Astrocyte of the hippocampus (primary cell): ENCODE results near the gene KIF5C.

ENCODE experiments used
- DNase-seq: peaks from one replicate; pipeline ENCODE4 v3.0.0; 2011; ENCODE audit warnings: low read depth, low spot score

Gene KIF5C

DNA sequence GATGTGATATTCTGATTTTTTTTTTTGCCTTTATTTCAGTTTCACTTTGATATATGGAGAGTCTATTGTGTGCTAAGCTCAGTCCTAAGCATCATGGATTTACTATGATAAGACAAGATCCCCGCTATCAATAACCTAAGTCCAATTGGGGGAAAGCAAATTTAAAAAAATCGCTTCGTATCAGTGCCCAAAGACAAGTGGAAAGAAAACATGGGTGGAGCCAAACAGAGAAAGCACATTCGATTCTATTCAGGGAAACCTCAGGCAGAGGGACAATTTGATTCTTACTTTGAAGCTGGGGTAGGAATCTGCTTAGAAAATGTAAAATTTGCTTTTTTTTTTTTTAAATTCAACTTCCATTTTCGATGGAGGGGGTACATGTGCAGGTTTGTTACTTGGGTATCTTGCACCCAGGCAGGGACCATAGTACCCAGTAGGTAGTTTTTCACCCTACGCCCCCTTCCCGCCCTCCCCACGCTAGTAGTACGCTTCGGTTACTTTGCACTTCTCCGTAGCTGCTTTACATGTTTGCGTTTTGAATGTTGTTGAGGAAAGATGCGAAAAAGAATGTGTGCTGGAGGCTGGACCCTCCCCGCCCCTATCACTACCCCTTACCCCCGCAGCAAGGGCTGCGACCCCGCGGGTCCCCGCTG is 12.4 kb downstream of the KIF5C start:
- peak; percentile 35 for DNase-seq

DNA sequence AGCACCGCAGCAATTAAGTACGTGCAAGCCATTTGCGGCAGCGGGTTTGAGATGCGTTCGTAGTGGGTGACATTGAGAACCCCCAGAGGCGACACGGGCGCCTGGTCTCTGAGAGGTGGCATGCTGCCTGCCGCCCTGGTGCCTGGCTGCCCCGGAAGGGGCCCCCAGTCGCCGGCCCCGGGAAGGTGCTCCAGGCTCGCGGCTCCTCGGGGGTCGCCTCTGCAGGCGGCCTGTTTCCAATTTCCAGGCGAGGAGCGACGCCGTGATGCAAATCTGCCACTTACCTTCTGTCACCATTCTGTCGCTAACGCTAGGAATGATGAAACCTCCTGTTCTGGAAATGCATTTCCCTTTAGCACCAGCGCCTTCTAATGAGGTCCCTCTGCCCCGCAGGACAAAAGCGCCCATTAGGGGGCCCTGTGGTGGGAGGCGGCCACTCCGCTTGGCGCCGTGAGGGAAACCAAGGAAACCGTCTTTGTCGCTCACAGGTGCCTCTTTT is 13.0 kb downstream of the KIF5C start:
- peak; percentile 26 for DNase-seq

DNA sequence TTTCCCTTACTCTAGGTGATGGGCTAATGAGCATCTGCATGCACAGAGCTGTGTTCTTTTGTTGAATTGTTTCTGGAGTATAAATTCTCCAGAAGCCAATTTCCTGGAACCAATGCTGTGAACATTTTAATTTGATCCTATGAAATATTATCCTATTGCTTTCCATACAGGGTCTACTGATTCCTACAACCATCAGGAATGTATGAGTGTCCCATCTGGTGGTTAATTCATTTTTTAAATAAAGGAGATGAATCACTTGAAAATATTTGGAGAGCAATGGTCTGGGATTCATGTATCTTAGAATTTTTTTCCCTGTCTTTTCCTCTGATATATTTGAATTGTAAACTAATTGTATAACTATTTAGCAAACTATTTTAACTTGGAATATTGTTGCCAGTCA is 14.0 kb downstream of the KIF5C start:
- DNase-seq, result no peak

DNA sequence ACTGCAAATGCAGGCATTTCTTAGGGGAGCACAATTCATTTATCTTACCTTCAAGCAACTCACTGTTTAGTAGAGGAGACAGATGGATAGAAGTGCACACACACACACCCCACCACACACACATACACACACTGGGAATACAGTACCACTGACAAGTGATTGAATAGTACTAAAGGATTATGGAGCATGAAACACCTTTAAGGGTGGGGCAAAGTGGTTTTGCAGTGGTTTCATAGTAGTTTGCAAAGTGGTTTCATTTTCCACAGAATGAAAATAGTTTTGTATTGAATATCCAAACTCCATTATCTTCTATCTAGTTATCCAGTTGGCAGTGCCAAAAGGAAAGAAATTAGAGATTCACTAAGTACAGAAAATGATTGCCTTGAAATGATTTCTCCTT is 18.9 kb downstream of the KIF5C start:
- no peak for DNase-seq

DNA sequence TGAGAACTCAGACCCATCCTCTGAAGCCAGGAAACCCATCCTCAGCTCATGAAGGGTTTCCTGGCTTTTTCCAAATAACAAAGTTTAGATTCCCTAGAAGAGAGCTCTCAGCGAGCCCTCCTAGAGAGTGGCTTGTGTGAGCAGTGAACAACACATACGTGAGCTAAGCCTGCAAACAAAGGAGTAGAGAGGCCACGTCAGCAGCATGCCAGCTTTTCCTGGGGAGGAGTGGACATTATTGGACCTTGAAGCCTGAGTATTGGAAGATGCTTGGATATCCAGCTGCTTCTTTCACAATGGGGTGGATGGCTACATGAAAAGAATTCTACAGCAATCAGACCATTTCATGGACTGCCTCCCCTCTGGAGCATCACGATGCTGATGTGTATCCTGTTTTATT is 21.1 kb downstream of the KIF5C start:
- peak; percentile 48 for DNase-seq

DNA sequence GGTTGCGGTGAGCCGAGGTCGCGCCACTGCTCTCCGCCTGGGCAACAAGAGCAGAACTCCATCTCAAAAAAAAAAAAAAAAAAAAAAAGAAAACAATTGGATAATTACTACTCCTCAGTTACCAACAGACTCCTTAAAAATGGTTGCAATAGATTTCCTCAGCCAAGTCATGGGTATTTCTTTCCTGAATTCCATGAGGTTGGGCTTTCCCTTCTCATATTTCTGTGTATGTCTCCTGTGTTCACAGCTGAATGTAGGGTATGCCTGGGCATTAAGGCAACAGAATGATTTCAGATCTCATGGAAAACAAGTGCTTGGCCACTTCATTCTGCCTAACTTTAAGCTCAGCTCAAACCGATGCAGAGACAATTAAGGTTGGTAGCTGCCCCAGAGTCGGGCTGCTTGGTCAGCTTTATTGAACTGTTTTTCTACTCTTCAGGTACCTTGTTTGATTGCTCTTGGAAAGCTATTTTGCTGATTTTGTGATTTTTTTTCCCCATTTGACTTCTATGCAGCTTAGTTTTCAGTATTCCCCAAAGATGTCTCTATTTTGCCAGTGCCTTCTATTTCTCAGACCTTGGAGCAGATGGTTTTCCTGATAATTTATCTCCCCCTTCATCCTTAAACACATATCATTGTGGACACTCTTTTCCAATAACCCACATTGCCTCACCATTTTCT is 24.8 kb downstream of the KIF5C start:
- DNase-seq, result no peak

DNA sequence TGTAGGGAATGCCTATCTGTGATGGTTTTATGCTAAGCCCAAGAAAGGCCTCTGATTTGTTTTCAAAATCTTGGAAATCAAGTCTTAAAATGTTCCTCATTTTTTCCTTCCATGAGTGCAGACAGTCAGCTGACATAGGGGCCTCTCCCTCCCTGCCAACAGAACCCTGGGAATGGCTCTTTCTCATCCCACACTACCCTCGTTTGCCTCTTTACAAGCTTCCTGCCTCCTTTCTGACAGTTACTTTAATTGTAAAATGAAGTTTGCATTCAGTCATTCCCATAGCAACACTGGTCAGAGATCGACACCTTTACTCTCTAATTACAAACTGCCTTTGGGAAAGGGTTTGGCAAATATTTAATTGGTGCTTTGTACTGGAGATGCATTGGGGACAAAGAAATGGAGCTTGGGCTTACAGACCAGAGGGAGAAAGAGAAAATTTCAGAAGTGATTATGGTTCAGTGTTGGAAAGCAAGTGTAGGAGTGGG is 25.4 kb downstream of the KIF5C start:
- no peak for DNase-seq

DNA sequence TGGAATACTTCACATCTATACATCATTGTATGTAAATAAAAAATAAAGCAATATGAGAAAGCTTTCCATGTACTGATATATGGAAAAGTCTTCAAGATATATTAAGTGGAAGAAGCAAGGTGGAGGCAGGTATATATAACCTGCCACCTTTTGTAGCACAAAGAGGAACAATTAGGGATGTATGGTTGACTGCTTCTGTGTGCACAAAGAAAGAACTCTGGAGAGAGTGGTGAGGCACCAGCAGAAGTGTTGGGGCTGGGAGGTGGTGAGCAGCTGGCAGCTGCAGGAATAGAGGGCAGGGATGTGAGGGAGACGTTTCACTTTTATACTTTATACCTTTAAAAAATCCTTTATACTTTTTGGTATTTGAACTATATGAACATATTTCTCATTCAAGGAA is 26.1 kb downstream of the KIF5C start:
- DNase-seq, result no peak

DNA sequence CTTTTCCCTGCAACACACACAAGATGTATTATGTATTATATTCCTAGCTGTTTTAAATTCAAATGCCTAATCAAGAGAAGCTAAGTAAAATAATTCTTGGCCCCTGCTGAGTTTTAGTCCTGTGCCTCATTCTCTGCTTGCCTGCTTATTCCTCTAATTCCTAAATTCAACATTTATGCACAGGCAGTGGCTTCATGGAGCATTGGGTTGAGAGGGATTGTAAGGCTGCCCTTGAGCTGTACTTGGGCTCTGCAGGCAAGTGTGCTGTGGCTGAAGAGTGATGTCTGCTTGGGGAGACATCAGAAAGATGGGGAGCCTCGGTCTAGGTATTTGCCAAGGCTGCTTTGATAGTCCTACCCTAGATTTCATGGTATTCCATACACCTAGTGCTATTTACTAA is 27.8 kb downstream of the KIF5C start:
- DNase-seq, result no peak

DNA sequence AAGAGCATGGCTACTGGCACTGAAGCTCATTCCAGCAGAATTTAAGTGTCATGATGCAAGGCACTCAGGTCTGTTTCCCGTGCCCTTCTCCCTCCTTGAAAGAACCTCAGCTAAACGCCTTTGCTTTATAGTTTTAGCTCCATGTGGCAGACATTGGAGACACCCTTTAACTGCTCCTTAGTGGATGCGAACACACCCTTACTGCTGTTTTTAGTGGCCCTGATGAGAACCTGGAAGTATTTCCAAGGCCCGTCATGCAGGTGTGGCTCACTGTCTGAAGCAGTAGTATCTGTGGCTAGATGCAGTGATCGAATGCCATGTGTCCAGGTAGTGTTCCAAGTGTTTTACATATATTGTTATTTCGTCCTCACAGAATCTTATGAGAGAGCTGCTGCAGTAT is 28.3 kb downstream of the KIF5C start:
- DNase-seq, result no peak

DNA sequence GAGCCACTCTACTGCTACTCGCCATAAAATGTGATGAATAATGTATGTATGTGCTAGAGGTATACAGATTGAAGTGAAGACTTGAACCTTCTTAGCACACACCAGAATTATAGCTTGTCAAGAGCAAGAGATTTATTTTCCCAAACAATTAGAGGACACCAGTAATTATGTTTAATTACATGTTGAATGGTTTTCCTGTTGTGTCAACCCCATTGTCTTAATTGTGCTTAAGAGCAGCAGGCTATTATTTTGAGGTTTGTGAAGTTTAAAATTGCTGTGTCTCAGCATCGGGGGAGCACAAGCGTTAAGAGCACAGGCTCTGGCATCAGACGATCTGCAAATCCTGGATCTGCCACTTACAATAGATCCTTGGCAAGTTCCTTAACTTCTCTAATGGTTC is 29.0 kb downstream of the KIF5C start:
- no peak for DNase-seq

DNA sequence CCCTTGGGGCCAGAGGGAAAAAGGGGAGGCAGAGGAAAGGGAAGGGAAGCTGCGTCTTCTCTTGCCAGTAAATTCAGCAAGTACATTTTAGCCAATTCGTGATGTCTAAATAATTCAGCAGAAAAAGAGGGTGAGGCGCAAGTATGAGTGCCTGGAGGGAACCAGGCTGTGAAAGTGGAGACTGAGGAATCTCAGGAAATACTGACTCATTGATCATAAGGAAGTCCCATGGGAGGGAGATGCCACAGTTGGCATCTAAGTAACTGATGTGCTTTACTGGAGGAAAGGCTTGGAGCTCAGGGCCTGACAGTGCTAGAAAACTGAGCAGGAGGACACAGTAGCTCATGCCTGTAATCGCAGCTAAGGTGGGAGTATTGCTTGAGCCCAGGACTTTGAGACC is 31.1 kb downstream of the KIF5C start:
- no peak for DNase-seq

DNA sequence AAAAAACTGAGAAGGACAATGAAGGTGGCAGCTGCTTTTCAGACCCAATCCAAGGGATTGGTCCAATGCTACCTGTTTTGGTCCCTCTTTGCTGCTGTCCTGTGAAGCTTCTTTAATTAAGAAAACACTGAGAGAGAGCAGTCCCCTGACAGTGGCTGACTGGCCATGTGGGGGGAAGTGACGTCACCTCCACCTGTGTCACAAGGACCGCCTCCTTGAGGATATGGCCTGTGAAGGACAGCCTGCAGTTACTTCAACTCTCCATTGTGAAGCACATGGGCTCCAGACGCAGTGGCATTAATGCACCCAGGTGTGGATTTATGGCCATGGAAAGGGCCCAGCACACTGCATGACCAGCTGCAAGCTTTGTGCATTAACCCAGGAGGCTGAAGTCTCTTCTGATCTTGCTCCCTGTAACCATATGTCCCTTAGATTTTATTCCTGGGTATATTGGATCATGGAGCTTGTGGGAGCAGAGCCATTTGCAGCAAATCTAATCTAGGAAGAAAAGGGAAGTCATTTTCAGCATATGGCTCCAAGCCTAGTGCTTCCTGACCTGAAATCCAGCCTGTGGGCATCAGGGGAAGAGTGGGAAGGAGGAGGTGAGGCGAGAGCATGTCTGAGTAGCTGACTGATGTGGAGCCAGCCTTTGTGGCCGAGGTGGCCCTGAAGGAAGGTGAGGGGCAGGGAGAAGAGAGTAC is 32.2 kb downstream of the KIF5C start:
- no peak for DNase-seq

DNA sequence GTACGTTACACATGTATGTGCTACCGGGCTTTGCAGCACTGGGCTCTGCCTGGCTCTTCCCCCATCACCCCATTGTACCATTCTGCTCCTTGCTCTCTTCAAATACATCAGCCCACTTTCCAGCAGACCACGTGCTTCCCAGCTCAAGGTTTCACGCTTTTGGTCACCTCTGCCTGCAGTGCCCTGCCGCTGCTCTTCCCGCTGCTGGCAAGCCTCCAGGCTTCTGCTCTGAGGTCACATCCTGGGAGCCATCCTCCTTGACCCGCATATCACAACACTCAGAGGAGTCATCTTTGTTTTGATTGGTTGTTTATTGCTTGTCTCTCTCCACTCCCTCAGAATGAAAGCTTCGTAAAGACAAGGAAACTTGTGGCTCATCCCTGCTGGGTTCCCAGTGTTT is 34.1 kb downstream of the KIF5C start:
- DNase-seq, result no peak

DNA sequence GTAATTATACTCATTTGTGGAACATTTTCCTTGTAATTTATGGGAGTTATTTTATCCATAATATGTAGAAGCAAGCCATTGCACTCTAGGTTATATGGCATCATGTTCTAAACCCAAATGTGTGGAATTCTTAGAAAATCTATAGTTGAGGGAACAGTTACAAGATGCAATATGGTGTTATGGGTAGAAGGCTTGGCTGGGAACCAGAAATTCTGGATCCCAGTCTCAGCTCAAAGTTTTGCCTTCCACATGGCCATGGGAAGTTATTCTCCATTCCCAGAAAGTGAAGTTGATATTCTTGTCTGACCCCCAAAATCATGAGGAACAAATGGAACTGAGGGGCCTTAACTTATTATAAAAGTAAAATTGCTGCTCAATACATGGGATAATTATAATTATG is 38.0 kb downstream of the KIF5C start:
- no peak for DNase-seq

DNA sequence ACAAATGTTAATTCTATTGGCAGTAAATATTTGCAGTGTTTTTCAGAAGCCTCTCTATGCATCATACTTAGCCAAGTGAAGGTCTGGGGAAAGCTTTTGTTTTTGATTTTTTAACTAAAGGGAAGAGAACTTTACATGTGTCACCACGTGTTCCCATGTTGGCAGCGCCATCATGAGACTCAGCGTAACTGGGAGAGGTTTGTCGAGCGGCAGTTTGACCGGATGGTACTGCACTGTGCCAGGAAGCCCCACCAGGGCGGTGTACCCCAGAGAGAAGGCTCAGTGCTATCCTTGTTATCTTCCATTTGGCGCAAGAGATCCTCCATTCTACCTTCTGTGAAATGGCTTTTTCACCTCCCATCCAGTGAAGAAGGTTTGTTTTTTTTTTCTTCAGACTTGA is 38.5 kb downstream of the KIF5C start:
- DNase-seq, result no peak

DNA sequence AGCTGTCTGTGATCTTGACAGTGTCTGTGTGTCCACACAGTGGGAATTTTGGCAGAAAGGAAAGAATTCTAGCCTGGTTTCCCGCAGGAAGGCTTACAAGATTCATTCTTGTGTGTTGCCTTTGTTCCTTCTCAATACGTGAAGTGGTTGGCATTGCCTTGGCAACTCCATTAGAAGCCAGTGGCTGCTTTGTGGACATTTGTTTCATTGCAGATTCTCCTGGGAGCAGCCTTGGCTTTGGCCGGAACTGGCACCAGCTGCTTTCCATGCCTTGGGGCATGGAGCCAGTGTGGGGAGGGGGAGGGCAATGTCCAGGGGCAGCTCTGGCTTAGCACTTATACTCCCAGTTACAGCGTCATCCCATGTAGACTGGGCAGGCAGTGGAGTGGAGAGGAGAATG is 39.4 kb downstream of the KIF5C start:
- peak; percentile 77 for DNase-seq

DNA sequence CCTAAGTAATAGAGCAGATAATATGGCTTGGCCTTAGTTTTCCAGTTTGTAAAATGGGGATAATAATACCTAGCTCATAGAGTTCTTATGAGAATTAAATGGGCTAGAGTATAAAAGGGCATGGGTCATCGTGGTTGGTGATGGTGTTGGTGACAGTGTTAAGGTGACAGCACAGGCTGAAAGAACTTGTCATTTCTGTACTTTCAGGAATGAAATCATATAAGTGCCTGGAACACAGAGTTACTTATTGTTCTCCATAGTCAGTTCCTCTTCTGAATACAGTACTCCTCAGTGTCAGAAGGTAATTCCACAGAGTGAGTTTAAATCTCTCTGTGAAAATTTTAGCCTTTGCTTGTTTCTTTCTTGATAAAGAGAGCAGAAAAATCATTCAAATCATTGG is 42.4 kb downstream of the KIF5C start:
- DNase-seq, result no peak

DNA sequence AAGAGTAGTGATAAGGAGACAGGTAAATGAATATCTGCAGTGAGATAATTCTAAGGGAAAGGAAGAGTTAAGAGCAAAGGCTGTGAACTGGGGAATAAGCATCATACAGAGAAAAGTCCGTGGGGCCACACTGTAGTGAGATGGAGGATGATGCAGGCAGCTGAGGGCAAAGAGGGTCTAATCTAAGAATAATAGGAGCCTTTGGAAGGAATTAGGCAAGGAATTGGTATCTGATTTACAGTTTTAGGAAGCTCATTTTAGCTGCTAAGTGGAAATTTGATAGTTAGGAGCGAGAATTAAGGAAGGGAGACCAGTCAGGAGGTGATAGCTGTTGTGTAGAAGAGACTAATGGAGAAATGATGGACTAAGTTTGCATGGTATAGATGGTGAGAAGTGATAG is 43.5 kb downstream of the KIF5C start:
- no peak for DNase-seq

DNA sequence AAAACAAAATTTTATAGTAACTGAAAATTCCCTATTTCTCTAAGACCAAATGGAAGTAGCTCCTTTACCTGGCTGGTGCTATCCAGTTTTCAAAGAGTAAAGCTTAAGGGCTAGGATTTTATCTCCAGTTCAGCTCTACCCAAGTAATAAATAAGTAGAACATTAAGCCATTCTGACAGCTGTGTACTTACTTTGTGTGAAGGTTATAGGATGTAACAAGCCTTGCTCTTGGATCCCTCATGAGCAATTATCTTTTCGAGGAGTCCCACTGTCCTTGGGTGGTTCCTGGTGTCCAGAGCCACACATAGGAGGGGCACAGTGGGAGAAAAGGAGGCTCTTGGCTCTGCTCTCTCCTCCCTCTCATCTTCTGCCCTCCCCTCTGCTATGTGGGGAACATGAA is 45.5 kb downstream of the KIF5C start:
- DNase-seq, result no peak

DNA sequence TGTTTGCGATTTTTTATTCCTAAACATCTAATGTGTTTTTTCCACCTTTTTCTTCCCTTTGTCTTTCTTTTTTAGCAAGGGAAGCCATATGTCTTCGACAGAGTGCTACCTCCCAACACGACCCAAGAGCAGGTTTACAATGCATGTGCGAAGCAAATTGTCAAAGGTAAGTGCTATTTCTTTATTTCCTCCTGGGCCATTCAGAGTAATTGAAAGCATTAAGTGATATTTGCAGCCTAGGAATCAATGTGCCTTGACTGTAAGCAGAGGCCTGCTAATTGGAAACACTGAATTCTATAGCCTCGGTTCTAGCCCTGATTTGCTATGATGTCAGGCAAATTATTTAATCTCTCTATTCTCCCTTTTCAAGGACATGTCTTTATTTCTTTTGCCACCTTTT is 47.0 kb downstream of the KIF5C start:
- no peak for DNase-seq

DNA sequence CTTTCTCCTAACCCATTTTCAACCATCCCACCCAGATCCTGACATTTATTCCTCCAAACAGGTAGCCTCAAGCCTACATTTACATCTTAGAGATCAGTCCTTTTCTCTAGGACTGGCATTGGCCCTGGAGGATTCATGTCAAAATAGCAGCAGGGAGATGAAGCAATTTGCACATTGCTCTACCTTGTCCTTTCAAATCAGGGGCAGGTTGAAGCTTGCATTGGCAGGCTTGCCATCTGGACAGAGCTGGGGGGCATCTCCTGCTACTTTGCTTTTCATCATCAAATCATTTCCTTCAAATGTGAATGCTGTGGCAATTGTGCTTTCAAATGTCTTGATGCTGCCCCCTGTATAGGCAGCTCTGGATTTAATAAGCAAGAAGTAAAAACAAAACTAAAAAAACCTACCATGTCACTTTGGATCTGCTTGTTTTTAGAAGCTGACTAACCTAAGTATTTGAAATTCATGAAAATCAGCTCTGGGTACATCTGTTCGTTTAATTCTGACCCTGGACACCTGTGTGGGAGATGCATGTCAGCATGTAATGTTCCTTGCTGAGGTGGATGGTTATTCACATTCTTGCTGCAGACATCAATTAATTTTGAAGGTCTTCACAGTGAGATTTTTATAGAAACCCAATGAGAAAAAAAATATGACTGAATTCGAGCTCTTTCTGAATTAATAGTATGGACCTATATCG is 47.9 kb downstream of the KIF5C start:
- DNase-seq, result no peak
